Measurements from ENCODE around the gene NBR1.
"Not testable (repeated sequence)": the region's sequence is repeated elsewhere in the genome, so short reads cannot be mapped to it uniquely, and the experiment has no call there.

Gene NBR1

DNA sequence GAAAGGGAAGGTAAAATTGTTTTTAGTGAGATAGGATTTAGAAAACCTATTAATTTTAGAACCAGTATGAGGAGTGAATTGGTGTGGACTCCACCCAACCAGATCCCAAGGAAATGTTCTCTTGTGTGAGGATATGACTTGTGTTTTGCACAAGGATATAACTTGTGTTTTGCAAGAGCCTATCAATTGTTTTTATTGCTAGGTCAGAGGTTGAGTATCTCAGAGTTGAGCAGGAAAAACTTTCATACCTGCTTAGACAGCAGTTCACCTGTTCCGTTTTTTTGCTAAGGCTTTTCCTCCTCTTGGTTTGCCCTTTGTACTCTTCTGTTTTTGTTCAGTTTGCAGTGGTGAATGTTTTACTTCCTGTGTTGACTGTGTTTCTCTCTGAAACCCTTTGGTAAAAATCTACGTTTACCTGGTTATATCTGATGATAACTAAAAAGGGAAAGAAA lies 5.1 kb downstream of the NBR1 start:
- Histone ChIP-seq H3K4me1 (ENCODE audit: control insufficient read depth in 5 of 5, insufficient read depth in 5 of 5, low read length in 5 of 5) (peaks cover 5 to 44% (median 37%) of the 10 kb centered on the region in 5 donors), H3K27me3 (ENCODE audit: control insufficient read depth in 5 of 5, insufficient read depth in 4 of 5, low read length in 5 of 5) (no peaks in the 10 kb centered on the region), H3K9ac (ENCODE audit: low read length in 5 of 5) (peak overlapping the region in 3 of 5 donors; percentile 8 to 25 (median 22)), H3K27ac (ENCODE audit: low read depth, low read length) (no peak overlapping the region), H3K9me3 (ENCODE audit: control insufficient read depth in 5 of 5, low read length in 5 of 5) (no peaks in the 10 kb centered on the region), H3K36me3 (ENCODE audit: control insufficient read depth in 5 of 5, insufficient read depth in 5 of 5, low read length in 5 of 5) (peaks cover 30 to 52% (median 39%) of the 10 kb centered on the region in 5 donors), H3K4me3 (ENCODE audit: low read depth in 1 of 5, low read length in 5 of 5) (no peak overlapping the region)

DNA sequence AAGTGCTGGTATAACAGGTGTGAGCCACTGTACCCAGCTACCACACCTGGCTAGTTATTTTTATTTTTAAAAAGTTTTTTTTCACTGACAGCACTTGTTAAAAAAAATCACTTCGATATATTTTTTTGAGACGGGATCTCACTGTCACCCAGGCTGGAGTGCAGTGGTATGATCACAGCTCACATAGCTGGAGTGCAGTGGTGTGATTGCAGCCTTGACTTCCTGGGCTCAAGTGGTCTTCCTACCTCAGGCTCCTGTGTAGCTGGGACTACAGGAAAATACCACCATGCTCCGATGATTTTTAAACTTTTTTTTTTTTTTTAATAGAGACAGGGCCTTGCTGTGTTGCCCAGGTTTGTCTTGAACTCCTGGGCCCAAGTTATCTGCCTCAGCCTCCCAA lies 12.9 kb downstream of the NBR1 start:
- Histone ChIP-seq H3K4me1 (ENCODE audit: control insufficient read depth in 5 of 5, insufficient read depth in 5 of 5, low read length in 5 of 5) (no peaks in the 10 kb centered on the region), H3K36me3 (ENCODE audit: control insufficient read depth in 5 of 5, insufficient read depth in 5 of 5, low read length in 5 of 5) (peaks cover 20 to 70% (median 49%) of the 10 kb centered on the region in 5 donors), H3K4me3 (ENCODE audit: low read depth in 1 of 5, low read length in 5 of 5) (no peak overlapping the region), H3K9me3 (ENCODE audit: control insufficient read depth in 5 of 5, low read length in 5 of 5) (no peaks in the 10 kb centered on the region), H3K9ac (ENCODE audit: low read length in 5 of 5) (no peak overlapping the region), H3K27me3 (ENCODE audit: control insufficient read depth in 5 of 5, insufficient read depth in 4 of 5, low read length in 5 of 5) (no peaks in the 10 kb centered on the region), H3K27ac (ENCODE audit: low read depth, low read length) (no peak overlapping the region)

DNA sequence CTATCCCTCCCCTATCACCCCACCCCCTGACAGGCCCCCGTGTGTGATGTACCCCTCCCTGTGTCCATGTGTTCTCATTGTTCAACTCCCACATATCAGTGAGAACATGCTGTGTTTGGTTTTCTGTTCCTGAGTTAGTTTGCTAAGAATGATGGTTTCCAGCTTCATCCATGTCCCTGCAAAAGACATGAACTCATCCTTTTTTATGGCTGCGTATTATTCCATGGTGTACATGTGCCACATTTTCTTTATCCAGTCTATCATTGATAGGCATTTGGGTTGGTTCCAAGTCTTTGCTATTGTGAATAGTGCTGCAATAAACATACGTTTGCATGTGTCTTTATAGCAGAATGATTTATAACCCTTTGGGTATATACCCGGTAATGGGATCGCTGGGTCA lies 15.6 kb downstream of the NBR1 start:
- H3K27me3 ChIP-seq (ENCODE audit: control insufficient read depth in 5 of 5, insufficient read depth in 4 of 5, low read length in 5 of 5); H3K4me1 ChIP-seq (ENCODE audit: control insufficient read depth in 5 of 5, insufficient read depth in 5 of 5, low read length in 5 of 5); H3K9me3 ChIP-seq (ENCODE audit: control insufficient read depth in 5 of 5, low read length in 5 of 5); H3K9ac ChIP-seq (ENCODE audit: low read length in 5 of 5); H3K27ac ChIP-seq (ENCODE audit: low read depth, low read length); H3K4me3 ChIP-seq (ENCODE audit: low read depth in 1 of 5, low read length in 5 of 5): not testable (repeated sequence)
- peaks cover 27 to 74% (median 56%) of the 10 kb centered on the region in 5 donors for H3K36me3 ChIP-seq (ENCODE audit: control insufficient read depth in 5 of 5, insufficient read depth in 5 of 5, low read length in 5 of 5)

DNA sequence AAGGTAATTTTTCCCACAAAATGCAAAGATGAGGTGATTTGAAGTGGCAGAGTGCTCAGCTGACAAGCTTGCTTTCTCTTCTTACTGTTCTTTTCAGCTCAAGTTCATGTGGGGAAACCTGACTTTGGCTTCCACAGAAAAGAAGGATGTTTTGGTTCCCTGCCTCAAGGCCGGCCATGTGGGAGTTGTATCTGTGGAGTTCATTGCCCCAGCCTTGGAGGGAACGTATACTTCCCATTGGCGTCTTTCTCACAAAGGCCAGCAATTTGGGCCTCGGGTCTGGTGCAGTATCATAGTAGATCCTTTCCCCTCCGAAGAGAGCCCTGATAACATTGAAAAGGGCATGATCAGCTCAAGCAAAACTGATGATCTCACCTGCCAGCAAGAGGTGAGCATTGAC lies 22.2 kb downstream of the NBR1 start:
- Histone ChIP-seq H3K9ac (ENCODE audit: low read length in 5 of 5) (no peak overlapping the region), H3K4me3 (ENCODE audit: low read depth in 1 of 5, low read length in 5 of 5) (no peak overlapping the region), H3K9me3 (ENCODE audit: control insufficient read depth in 5 of 5, low read length in 5 of 5) (no peaks in the 10 kb centered on the region), H3K27ac (ENCODE audit: low read depth, low read length) (no peak overlapping the region), H3K27me3 (ENCODE audit: control insufficient read depth in 5 of 5, insufficient read depth in 4 of 5, low read length in 5 of 5) (no peaks in the 10 kb centered on the region), H3K4me1 (ENCODE audit: control insufficient read depth in 5 of 5, insufficient read depth in 5 of 5, low read length in 5 of 5) (no peaks in the 10 kb centered on the region), H3K36me3 (ENCODE audit: control insufficient read depth in 5 of 5, insufficient read depth in 5 of 5, low read length in 5 of 5) (peaks cover 57 to 97% (median 86%) of the 10 kb centered on the region in 5 donors)

DNA sequence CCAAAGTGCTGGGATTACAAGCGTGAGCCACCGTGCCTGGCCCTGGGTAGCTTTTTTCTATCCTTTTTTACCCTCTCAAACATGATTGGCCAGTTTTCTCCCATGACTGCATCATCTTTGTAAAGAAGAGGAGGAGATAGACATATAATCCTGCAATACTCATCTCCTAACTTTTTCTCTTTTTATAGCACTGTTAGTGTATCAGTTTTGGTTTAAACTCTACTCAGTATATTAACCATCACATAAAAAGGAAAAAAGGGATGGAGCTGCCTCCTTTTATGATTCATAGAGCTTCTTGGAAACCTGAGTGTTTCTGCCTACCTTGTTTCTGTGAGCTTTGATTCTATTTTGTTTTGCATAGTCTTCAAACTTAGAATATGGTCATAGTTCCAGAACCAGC lies 28.6 kb downstream of the NBR1 start:
- Histone ChIP-seq H3K27me3 (ENCODE audit: control insufficient read depth in 5 of 5, insufficient read depth in 4 of 5, low read length in 5 of 5) (no peaks in the 10 kb centered on the region), H3K36me3 (ENCODE audit: control insufficient read depth in 5 of 5, insufficient read depth in 5 of 5, low read length in 5 of 5) (peaks cover 36 to 100% (median 82%) of the 10 kb centered on the region in 5 donors)

DNA sequence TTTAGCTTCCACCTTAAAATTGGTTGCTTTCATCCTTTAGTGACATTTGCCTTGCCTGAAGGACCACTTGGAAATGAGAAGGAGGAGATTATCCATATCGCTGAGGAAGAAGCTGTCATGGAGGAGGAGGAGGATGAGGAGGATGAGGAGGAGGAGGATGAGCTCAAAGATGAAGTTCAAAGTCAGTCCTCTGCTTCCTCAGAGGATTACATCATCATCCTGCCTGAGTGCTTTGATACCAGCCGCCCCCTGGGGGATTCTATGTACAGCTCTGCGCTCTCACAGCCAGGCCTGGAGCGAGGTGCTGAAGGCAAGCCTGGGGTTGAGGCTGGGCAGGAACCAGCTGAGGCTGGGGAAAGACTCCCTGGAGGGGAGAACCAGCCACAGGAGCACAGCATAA lies 29.1 kb downstream of the NBR1 start:
- Histone ChIP-seq H3K4me1 (ENCODE audit: control insufficient read depth in 5 of 5, insufficient read depth in 5 of 5, low read length in 5 of 5) (no peaks in the 10 kb centered on the region), H3K27ac (ENCODE audit: low read depth, low read length) (no peak overlapping the region), H3K4me3 (ENCODE audit: low read depth in 1 of 5, low read length in 5 of 5) (no peak overlapping the region), H3K27me3 (ENCODE audit: control insufficient read depth in 5 of 5, insufficient read depth in 4 of 5, low read length in 5 of 5) (no peaks in the 10 kb centered on the region), H3K36me3 (ENCODE audit: control insufficient read depth in 5 of 5, insufficient read depth in 5 of 5, low read length in 5 of 5) (peaks cover 31 to 100% (median 81%) of the 10 kb centered on the region in 5 donors), H3K9ac (ENCODE audit: low read length in 5 of 5) (no peak overlapping the region), H3K9me3 (ENCODE audit: control insufficient read depth in 5 of 5, low read length in 5 of 5) (no peaks in the 10 kb centered on the region)

More for the DNA sequence above, 28.6 kb downstream of the NBR1 start:
- Histone ChIP-seq H3K4me1 (ENCODE audit: control insufficient read depth in 5 of 5, insufficient read depth in 5 of 5, low read length in 5 of 5) (no peaks in the 10 kb centered on the region), H3K9me3 (ENCODE audit: control insufficient read depth in 5 of 5, low read length in 5 of 5) (no peaks in the 10 kb centered on the region), H3K4me3 (ENCODE audit: low read depth in 1 of 5, low read length in 5 of 5) (no peak overlapping the region), H3K9ac (ENCODE audit: low read length in 5 of 5) (no peak overlapping the region), H3K27ac (ENCODE audit: low read depth, low read length) (no peak overlapping the region)

DNA sequence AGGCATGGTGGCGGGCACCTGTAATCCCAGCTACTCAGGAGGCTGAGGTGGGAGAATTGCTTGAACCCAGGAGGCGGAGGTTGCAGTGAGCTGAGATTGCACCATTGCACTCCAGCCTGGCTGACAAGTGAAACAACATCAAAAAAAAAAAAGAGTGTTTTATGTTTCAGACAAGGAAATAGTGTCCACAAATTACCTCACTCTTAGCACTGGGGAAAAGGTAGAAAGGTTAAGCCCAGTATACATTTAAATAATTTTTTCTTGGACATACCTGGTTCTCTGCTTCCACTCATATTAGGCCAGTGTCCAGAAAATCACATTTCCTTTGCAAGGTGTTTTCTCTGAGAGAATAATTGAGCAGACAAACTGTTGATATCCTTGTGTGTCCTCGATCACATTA lies 32.0 kb downstream of the NBR1 start:
- not testable (repeated sequence) for H3K27me3 ChIP-seq (ENCODE audit: control insufficient read depth in 5 of 5, insufficient read depth in 4 of 5, low read length in 5 of 5); H3K4me1 ChIP-seq (ENCODE audit: control insufficient read depth in 5 of 5, insufficient read depth in 5 of 5, low read length in 5 of 5); H3K9me3 ChIP-seq (ENCODE audit: control insufficient read depth in 5 of 5, low read length in 5 of 5); H3K4me3 ChIP-seq (ENCODE audit: low read depth in 1 of 5, low read length in 5 of 5); H3K27ac ChIP-seq (ENCODE audit: low read depth, low read length); H3K9ac ChIP-seq (ENCODE audit: low read length in 5 of 5)
- peaks cover 31 to 97% (median 73%) of the 10 kb centered on the region in 5 donors for H3K36me3 ChIP-seq (ENCODE audit: control insufficient read depth in 5 of 5, insufficient read depth in 5 of 5, low read length in 5 of 5)

DNA sequence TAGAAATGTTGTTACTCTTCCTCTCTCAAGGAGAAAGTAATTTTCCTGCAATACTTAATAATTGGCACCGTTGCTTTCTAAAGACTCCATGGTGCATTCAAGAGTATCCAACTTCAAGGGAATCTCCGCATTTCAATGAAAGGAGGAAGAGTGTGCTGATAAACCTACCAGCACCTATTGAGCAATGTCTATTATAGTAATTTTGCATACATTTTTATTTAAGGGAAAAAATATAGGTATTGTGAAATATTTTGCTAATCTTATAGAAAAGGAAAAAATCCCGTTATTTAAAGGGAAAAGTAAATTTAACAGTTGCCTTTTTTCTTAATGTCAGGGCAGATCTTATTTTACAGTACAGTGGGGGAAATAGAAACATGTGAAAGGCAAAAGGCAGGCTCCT lies 39.6 kb downstream of the NBR1 start:
- Histone ChIP-seq H3K9ac (ENCODE audit: low read length in 5 of 5) (peak overlapping the region in 2 of 5 donors; percentile 49 to 81), H3K4me1 (ENCODE audit: control insufficient read depth in 5 of 5, insufficient read depth in 5 of 5, low read length in 5 of 5) (peaks cover 5 to 31% (median 20%) of the 10 kb centered on the region in 5 donors), H3K27ac (ENCODE audit: low read depth, low read length) (peak overlapping the region; percentile 45), H3K9me3 (ENCODE audit: control insufficient read depth in 5 of 5, low read length in 5 of 5) (no peaks in the 10 kb centered on the region), H3K4me3 (ENCODE audit: low read depth in 1 of 5, low read length in 5 of 5) (no peak overlapping the region), H3K36me3 (ENCODE audit: control insufficient read depth in 5 of 5, insufficient read depth in 5 of 5, low read length in 5 of 5) (peaks cover 23 to 51% (median 32%) of the 10 kb centered on the region in 5 donors), H3K27me3 (ENCODE audit: control insufficient read depth in 5 of 5, insufficient read depth in 4 of 5, low read length in 5 of 5) (no peaks in the 10 kb centered on the region)

DNA sequence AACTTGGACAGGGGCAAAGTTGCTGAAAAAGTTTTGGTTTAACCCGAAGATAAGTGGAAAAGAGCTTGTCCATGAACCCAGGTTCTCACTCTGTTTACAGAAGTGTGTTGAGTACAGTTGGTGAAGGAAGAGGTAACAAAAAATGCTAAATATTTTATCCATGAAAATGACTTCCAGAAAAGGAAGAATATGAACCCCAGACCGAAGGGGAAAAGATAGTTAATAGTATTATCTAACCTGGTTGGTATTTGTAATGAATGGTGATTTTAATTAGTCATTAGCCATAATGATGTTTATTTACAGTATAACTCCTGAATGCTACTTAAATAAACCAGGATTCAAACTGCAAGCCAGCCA lies 40.1 kb downstream of the NBR1 start:
- Histone ChIP-seq H3K9me3 (ENCODE audit: control insufficient read depth in 5 of 5, low read length in 5 of 5) (no peaks in the 10 kb centered on the region), H3K4me3 (ENCODE audit: low read depth in 1 of 5, low read length in 5 of 5) (peak overlapping the region; percentile 78 to 86 (median 81)), H3K9ac (ENCODE audit: low read length in 5 of 5) (peak overlapping the region in 4 of 5 donors; percentile 49 to 81 (median 78)), H3K27me3 (ENCODE audit: control insufficient read depth in 5 of 5, insufficient read depth in 4 of 5, low read length in 5 of 5) (no peaks in the 10 kb centered on the region), H3K4me1 (ENCODE audit: control insufficient read depth in 5 of 5, insufficient read depth in 5 of 5, low read length in 5 of 5) (peaks cover 5 to 31% (median 20%) of the 10 kb centered on the region in 5 donors), H3K27ac (ENCODE audit: low read depth, low read length) (peak overlapping the region; percentile 45), H3K36me3 (ENCODE audit: control insufficient read depth in 5 of 5, insufficient read depth in 5 of 5, low read length in 5 of 5) (peaks cover 23 to 55% (median 37%) of the 10 kb centered on the region in 5 donors)

DNA sequence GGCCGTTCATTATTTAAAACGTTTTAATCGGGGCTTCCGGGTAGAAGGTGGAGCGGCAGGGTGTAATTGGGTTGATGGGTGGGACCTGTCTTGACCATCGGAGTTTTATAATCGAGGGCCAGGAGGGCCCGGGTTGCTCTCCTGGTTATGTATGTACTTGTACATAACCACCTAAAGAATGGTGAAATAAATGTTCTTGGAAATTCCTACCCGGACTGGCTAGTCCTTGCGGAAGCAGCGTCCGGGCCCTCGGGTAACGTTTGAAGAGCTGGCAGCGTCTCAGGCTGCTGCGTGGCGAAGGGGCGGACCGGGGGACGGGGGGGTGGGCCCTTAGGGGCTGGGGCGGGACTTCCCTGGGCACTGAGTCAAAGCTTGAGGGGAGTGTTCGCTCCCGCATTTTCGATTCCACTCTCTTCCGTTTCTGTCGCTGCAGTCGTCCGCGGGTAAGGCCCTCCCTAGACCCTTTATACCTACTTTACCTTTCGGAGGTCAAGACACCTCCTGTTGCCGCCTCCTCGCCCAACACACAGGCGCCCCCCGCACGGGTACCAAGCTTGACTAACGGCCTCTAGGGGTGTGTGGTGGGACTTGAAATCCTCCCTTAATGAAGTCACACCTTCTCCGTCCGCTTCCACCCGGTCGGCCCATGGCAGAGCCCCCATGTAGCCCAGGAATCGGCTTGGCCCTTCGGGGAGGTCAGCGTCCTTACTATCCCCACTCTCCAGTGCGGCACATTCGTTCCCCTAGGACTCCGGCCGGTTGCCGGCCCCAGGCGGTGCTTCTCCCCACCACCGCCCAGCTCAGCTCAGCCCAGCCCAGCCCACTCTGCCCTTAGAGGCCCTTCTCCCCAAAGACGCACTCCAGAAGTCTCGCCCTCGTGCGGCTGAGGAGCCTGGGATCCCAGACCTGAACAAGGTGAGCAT lies 40.7 kb downstream of the NBR1 start, which contains the start of gene TMEM106A:
Gene TMEM106A (plus strand): TSS at position 396 of the 923 bp plus-strand sequence. CDS start 1,167 bp downstream, outside the sequence.
- Histone ChIP-seq H3K4me1 (ENCODE audit: control insufficient read depth in 5 of 5, insufficient read depth in 5 of 5, low read length in 5 of 5) (peaks cover 5 to 31% (median 20%) of the 10 kb centered on the region in 5 donors), H3K27ac (ENCODE audit: low read depth, low read length) (peak within 1 kb of the TSS; percentile 45), H3K4me3 (ENCODE audit: low read depth in 1 of 5, low read length in 5 of 5) (peak within 1 kb of the TSS; percentile 78 to 86 (median 81)), H3K9ac (ENCODE audit: low read length in 5 of 5) (peak within 1 kb of the TSS; percentile 78 to 93 (median 92)), H3K36me3 (ENCODE audit: control insufficient read depth in 5 of 5, insufficient read depth in 5 of 5, low read length in 5 of 5) (peaks cover 23 to 55% (median 44%) of the 10 kb centered on the region in 5 donors), H3K27me3 (ENCODE audit: control insufficient read depth in 5 of 5, insufficient read depth in 4 of 5, low read length in 5 of 5) (no peaks in the 10 kb centered on the region), H3K9me3 (ENCODE audit: control insufficient read depth in 5 of 5, low read length in 5 of 5) (no peaks in the 10 kb centered on the region)
